HEK293T (cell line): ENCODE results near the gene CBR4.

ENCODE experiments used
- ARNT ChIP-seq: fragments of 450-650 bp; IDR thresholded peaks from 2 replicates; pipeline ENCODE4 v1.6.1; 2017; ENCODE audit warnings: mild to moderate bottlenecking
- BHLHE40 ChIP-seq: fragments of 450-650 bp; IDR thresholded peaks from 2 replicates; pipeline ENCODE4 v1.6.1; 2016; ENCODE audit warnings: mild to moderate bottlenecking, moderate library complexity, borderline replicate concordance
- ELF4 ChIP-seq: fragments of 450-650 bp; IDR thresholded peaks from 2 replicates; pipeline ENCODE4 v1.6.1; 2017; ENCODE audit warnings: antibody characterized with exemption
- FOXA1 ChIP-seq: fragments of 450-650 bp; IDR thresholded peaks from 2 replicates; pipeline ENCODE4 v1.6.1; 2016; ENCODE audit warnings: mild to moderate bottlenecking
- FOXK2 ChIP-seq: fragments of 450-650 bp; IDR thresholded peaks from 2 replicates; pipeline ENCODE4 v1.6.1; 2016; ENCODE audit warnings: mild to moderate bottlenecking
- FOXM1 ChIP-seq: fragments of 450-650 bp; IDR thresholded peaks from 2 replicates; pipeline ENCODE4 v1.6.1; 2017; ENCODE audit warnings: mild to moderate bottlenecking, borderline replicate concordance
- HDGF ChIP-seq: fragments of 450-650 bp; IDR thresholded peaks from 2 replicates; pipeline ENCODE4 v1.6.1; 2017; ENCODE audit warnings: antibody characterized with exemption, borderline replicate concordance
- L3MBTL2 ChIP-seq: fragments of 450-650 bp; conservative IDR thresholded peaks from 2 replicates; pipeline ENCODE4 v1.6.1; 2016; ENCODE audit warnings: mild to moderate bottlenecking
- NFRKB ChIP-seq: fragments of 450-650 bp; IDR thresholded peaks from 2 replicates; pipeline ENCODE4 v1.6.1; 2016; ENCODE audit warnings: mild to moderate bottlenecking, moderate library complexity
- SP1 ChIP-seq: fragments of 450-650 bp; IDR thresholded peaks from 2 replicates; pipeline ENCODE4 v1.6.1; 2017
- SUZ12 ChIP-seq: fragments of 450-650 bp; IDR thresholded peaks from 2 replicates; pipeline ENCODE4 v1.6.1; 2016; ENCODE audit warnings: mild to moderate bottlenecking
- TARDBP ChIP-seq: fragments of 450-650 bp; IDR thresholded peaks from 2 replicates; pipeline ENCODE4 v1.6.1; 2016
- ZNF384 ChIP-seq: fragments of 450-650 bp; IDR thresholded peaks from 2 replicates; pipeline ENCODE4 v1.6.1; 2016
- TF ChIP-seq, protein P1 (sequence below): fragments of 450-650 bp; IDR thresholded peaks from 2 replicates; pipeline ENCODE4 v1.6.1; 2016

- TF ChIP-seq ELF4 = no peak
- TF ChIP-seq NFRKB = no peak
- TF ChIP-seq SP1 = no peak
- peak; percentile 59 for TF ChIP-seq L3MBTL2
- TF ChIP-seq ZNF384 = no peak
- no peak for TF ChIP-seq FOXK2
- TF ChIP-seq ARNT = no peak
- TF ChIP-seq HDGF = no peak
- no peak for TF ChIP-seq BHLHE40
- no peak for TF ChIP-seq SUZ12
- TF ChIP-seq FOXM1 = no peak
- no peak for TF ChIP-seq TARDBP
- TF ChIP-seq, protein P1, sequence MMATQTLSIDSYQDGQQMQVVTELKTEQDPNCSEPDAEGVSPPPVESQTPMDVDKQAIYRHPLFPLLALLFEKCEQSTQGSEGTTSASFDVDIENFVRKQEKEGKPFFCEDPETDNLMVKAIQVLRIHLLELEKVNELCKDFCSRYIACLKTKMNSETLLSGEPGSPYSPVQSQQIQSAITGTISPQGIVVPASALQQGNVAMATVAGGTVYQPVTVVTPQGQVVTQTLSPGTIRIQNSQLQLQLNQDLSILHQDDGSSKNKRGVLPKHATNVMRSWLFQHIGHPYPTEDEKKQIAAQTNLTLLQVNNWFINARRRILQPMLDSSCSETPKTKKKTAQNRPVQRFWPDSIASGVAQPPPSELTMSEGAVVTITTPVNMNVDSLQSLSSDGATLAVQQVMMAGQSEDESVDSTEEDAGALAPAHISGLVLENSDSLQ = no peak
- no peak for TF ChIP-seq FOXA1
Measured at GRCh38 chr4:169033660-169034059, 23.6 kb upstream of the CBR4 start.
